Astrocyte of the cerebellum (primary cell): ENCODE measurements around the gene TBX4.

ENCODE experiments used
- DNase-seq: peaks from one replicate; pipeline ENCODE4 v3.0.0-alpha.2; 2011; ENCODE audit warnings: low read depth
- H3K4me3 ChIP-seq: 2 replicates; pipeline ENCODE4 v1.5.1; 2011; ENCODE audit warnings: mild to moderate bottlenecking, low read depth, low read length, moderate library complexity
- in situ Hi-C: cut with HindIII; loops from 2 replicates; pipeline ENCODE4 v1.10.0; 2017; ENCODE audit warnings: low sequenced_read_pairs
- TF ChIP-seq, protein P1 (sequence below): IDR thresholded peaks from 2 replicates; pipeline ENCODE4 v1.5.1; 2012; ENCODE audit warnings: low read length, low read depth, moderate library complexity, mild to moderate bottlenecking; ENCODE audit errors: missing control alignments

Gene TBX4

DNA sequence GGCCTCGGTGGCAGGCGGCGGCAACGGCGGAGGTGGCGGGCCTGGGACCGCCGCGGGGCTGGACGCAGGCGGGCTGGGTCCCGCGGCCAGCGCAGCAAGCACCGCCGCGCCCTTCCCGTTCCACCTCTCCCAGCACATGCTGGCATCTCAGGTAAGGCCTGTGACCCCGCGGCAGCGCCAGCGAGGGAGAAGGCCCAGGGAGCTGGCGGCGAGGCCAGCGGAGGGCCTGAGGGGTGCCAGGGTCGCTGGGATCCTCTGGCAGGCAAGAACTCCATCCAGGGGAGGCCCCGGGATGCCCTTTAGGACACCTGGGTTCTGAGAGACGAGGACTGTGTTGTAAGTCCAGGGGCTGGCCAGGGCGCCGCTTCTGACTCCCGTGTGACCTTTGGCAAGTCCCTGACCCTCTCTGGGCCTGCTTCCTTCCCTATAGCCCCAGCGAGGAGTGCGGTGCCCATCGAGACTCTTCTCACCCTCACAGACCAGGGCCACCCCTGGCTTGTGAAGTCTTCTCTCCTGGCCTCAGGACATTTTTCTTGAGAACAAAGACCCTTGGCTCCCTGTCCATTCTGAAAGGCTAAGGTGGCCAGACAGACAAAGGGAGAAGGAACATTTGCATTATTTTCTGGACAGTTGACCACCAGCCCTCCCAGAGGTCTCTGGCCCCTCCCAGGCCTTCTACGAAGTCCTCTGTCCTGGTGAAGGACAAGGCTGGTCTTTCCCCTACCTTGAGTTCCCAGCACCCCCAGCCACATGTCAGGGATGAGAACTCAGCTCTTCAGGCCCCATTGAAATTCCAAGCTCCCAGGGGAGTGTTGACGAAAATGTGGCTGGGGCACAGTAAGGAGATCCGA is 46.3 kb upstream of the TBX4 start:
- no peak overlapping the region for H3K4me3 ChIP-seq
- no peak for DNase-seq
- in situ Hi-C loops, result loop anchor here (10.0 kb wide), 1 partner anchor 401 kb away; no protein-coding TSS in a partner anchor
- TF ChIP-seq, protein P1, sequence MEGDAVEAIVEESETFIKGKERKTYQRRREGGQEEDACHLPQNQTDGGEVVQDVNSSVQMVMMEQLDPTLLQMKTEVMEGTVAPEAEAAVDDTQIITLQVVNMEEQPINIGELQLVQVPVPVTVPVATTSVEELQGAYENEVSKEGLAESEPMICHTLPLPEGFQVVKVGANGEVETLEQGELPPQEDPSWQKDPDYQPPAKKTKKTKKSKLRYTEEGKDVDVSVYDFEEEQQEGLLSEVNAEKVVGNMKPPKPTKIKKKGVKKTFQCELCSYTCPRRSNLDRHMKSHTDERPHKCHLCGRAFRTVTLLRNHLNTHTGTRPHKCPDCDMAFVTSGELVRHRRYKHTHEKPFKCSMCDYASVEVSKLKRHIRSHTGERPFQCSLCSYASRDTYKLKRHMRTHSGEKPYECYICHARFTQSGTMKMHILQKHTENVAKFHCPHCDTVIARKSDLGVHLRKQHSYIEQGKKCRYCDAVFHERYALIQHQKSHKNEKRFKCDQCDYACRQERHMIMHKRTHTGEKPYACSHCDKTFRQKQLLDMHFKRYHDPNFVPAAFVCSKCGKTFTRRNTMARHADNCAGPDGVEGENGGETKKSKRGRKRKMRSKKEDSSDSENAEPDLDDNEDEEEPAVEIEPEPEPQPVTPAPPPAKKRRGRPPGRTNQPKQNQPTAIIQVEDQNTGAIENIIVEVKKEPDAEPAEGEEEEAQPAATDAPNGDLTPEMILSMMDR, result no peak

DNA sequence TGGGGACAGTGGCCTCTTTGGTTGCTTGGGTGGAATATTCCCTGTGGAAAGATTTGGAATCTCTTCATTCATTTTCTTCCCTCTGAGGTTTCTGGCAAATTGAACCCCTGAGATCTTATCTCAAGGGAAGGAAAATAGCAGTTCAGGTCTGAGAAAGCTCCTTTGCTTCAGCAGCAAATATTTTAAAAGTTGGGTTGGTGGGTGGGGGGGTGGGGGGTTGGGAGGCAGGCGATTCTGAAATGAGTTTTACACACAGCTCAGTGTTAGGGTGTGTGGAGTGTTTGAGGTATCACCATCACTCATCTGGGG is 45.7 kb upstream of the TBX4 start:
- no peak for DNase-seq
- TF ChIP-seq, protein P1, result no peak
- no peak overlapping the region for H3K4me3 ChIP-seq
- in situ Hi-C loops, result loop anchor here (10.0 kb wide), 1 partner anchor 402 kb away; no protein-coding TSS in a partner anchor

DNA sequence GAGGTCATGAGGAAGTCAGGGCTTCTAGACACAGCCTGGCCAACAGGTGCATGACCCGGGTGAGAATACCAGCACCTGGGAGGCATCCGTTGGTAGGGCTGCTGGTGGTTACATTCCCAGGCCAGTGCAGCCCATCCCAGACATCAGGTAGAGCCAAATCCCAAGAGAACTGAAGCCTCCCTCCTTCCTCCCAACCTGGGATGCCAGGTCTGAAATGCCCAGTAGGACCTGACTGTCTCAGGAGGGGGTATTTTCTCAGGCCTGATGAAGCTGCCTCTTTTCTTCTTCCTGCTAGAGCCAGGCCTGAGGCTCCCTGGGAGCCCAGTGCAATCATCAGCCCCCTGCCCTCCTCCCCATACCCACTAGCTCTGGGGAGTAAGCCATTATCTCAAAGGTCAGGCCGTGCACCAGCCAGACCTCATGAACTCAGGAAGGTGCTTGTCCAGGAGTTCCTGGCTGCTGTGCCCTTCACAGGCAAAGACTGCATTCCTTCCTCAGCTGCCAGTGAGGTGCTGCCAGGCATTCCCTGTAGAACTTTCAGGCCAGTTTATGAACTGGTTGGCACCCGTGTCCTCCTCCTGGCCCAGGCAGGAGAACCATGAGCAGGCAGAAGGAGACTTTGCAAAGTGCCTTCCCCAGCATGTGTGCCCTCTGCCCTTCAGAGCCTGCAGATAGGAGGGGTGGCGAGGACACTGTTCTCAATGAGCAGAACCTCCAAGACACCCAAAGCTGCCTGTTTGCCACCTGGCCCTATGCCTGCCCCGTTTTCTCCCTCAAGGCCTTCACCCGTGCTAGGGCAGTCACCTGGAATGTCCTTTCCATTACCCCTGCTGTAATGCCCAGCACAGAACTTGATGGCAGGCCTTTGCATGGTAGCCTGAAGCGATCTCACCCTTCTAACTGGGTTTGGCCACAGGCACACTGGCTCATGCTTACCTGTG is 45.0 kb upstream of the TBX4 start:
- H3K4me3 ChIP-seq, result no peak overlapping the region
- TF ChIP-seq, protein P1, result no peak
- in situ Hi-C loops, result loop anchor here (10.0 kb wide), 1 partner anchor 402 kb away; no protein-coding TSS in a partner anchor
- DNase-seq, result no peak

DNA sequence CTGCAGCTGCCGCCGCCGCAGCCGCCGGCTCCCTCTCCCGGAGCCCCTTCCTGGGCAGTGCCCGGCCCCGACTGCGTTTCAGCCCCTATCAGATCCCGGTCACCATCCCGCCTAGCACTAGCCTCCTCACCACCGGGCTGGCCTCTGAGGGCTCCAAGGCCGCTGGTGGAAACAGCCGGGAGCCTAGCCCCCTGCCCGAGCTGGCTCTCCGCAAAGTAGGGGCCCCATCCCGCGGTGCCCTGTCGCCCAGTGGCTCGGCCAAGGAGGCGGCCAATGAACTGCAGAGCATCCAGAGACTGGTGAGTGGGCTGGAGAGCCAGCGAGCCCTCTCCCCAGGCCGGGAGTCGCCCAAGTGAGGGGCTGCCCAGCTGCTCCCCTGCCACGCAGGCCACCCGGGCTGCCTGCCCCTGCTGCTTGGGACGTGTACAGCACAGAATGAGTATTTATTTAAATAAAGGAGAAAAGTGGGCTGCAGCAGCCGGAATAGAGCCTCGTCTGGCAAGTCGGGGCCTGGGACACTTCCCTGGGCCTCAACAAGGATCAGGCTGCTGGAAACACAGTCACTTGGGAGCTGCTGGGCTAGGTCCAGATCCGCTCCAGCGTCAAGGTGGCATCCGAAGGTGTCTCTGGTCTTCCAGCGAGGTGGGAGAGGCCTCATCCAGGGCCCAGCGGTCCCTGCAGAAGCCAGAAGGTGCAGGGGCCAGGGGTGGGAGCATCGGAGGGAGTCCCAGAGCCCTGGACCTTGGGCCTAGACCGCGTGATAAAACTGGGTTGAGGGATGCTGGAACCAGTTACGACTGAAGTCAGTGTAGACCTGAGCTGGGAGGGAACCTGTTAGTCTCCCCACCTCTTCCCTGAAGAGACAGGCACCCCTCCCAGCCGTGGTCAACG is 43.8 kb upstream of the TBX4 start:
- in situ Hi-C loops, result loop anchor here (10.0 kb wide), 1 partner anchor 404 kb away; no protein-coding TSS in a partner anchor
- H3K4me3 ChIP-seq, result no peak overlapping the region
- no peak for DNase-seq
- TF ChIP-seq, protein P1, result no peak

DNA sequence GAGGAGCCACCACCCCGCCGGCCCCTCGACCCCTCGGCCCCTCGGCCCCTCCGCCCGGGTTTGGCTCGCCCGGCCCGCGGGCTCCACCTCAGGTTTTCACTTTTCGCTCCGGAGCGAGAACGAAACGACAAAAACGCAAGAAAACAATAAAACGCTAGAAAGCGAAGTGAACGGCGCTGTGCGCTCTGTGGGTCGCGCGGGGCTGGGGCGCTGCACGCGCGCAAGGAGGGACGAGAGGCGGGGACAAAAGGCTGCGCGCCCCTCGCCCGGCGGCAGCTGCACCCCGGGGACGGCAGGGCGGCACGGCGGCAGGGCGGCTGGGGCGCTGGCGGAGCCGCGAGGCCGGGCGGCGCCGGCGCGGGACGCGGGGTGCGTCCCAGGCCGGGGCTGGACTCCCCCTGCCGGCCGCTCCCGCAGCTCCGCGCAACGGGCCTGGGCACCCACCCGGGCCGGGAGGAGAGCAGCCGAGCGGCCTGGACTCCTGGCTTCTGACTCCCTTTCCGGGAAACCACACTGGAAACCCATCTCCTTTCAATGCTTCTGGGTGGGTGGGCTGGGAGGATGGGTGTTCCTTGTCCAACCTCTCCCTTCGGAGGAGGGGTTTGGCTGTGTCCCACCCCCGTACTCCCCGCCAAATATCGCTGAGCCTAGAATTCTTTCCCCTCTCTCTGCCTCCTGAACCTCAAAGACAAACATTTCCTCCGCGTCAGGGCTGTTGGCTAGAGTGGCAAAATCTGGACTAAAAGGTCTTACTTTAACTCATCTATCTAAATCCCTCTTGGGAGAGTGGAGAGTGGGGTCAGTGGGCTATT is 42.7 kb upstream of the TBX4 start:
- peak overlapping the region; percentile 45 for H3K4me3 ChIP-seq
- in situ Hi-C loops, result loop anchor here (10.0 kb wide), 1 partner anchor 405 kb away; no protein-coding TSS in a partner anchor
- DNase-seq, result no peak
- TF ChIP-seq, protein P1, result peak; percentile 45
